GM12865 (cell line): ENCODE data around the gene OTOG.

ENCODE experiments used
- DNase-seq: peaks from one replicate; pipeline ENCODE4 v3.0.0; 2010; ENCODE audit warnings: low read depth
- H3K4me3 ChIP-seq: 2 replicates; pipeline ENCODE4 v1.5.1; 2011; ENCODE audit warnings: mild to moderate bottlenecking, low read depth, low read length, control low read depth
- TF ChIP-seq, protein P1 (sequence below): IDR thresholded peaks from 2 replicates; pipeline ENCODE4 v1.5.1; 2011; ENCODE audit warnings: low read length, control low read depth, low read depth, inconsistent platforms; ENCODE audit not compliant: insufficient read depth; ENCODE audit errors: missing control alignments

OTOG gene

GRCh38 chr11:17692931-17693330 is 145.9 kb downstream of the OTOG start:
- DNase-seq, result no peak
- H3K4me3 ChIP-seq, result no peak overlapping the region
- TF ChIP-seq, protein P1, sequence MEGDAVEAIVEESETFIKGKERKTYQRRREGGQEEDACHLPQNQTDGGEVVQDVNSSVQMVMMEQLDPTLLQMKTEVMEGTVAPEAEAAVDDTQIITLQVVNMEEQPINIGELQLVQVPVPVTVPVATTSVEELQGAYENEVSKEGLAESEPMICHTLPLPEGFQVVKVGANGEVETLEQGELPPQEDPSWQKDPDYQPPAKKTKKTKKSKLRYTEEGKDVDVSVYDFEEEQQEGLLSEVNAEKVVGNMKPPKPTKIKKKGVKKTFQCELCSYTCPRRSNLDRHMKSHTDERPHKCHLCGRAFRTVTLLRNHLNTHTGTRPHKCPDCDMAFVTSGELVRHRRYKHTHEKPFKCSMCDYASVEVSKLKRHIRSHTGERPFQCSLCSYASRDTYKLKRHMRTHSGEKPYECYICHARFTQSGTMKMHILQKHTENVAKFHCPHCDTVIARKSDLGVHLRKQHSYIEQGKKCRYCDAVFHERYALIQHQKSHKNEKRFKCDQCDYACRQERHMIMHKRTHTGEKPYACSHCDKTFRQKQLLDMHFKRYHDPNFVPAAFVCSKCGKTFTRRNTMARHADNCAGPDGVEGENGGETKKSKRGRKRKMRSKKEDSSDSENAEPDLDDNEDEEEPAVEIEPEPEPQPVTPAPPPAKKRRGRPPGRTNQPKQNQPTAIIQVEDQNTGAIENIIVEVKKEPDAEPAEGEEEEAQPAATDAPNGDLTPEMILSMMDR, result no peak

GRCh38 chr11:17693531-17693930 is 146.5 kb downstream of the OTOG start:
- DNase-seq, result no peak
- TF ChIP-seq, protein P1, result no peak
- no peak overlapping the region for H3K4me3 ChIP-seq

DNA sequence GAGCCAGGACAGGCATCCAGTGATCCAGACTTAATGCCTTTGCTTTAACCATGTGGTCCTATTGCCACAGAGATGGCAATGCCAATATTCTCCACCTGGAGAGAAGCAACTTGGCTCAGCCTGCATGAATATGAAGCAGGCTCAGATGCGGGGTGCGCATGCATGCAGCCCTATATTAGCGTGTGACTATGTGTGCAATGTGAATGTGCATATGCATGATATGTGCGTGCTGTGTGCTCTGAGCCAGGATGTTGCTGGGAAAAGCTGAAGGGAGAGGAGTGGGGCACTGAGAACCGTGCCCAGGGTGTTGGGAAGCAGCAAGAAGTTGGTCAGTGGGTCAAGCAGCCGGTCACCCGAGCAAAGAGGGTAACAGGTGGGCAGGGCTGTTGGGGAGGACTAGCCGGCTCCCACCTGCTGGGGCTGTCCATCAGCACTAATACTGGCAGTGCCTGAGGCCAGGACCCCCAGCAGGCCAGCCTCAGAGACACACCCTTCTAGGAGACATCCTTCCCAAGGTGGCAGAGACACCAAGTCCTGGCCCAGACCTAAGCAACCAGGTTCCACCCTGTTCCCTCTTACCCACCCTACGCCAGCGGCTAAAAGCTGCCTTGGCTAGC is 147.5 kb downstream of the OTOG start:
- H3K4me3 ChIP-seq, result no peak overlapping the region
- no peak for DNase-seq
- TF ChIP-seq, protein P1, result no peak

DNA sequence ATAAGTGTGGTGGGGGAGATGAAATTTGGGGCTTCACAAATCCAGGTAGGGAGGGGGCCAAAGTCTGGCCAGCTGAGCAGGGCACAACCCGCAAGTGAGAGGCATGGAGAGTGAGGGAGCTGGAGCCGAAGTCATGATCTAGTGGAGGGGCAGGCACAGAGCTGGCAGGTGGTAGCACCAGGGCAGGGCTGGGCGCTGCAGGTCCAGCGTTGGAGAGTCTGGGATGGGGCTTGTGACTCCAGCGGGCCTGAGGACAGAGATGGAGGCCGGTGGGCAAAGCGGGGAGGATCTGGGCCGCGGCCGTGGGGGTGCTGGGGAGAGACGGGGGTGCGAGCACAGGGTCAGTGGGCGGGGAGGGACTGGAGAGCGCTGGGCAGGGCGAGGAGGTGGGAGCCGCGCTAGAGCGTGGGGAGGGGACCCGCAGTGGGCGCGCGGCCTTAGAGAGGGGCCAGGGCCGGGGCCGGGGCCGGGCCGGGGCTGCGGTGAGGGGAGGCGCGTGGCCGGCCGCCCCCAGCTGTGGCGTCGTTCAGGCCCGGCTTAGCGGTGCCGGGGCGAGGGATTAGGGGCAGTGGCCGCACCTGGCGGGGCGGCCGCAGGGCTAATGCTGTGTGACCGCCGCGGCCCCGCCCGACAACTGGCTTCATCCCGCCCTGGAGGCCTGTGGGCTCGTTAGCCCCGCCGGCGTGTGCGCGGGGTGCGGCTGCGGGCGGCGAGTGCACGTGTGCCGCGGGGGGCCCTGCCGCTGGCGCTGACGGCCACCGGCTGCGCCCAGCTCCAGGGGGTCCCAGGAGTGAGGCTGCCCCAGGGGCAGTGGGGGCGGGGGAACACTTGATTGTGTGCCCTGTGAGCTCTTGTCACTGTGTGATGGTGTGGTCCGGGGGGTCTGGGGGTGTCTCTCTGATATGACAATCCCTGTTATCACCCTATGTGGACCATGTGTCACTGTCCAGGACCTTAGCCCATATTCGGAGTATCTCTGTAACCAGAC is 148.7 kb downstream of the OTOG start:
- H3K4me3 ChIP-seq, result no peak overlapping the region

GRCh38 chr11:17696741-17697140 is 149.7 kb downstream of the OTOG start:
- no peak for DNase-seq
- TF ChIP-seq, protein P1, result no peak

More for the DNA sequence above, 148.7 kb downstream of the OTOG start:
- DNase-seq, result no peak
- TF ChIP-seq, protein P1, result no peak

More at GRCh38 chr11:17696741-17697140, 149.7 kb downstream of the OTOG start:
- no peak overlapping the region for H3K4me3 ChIP-seq
